HG03521 (cell line): ENCODE results near the gene RFK.
A peak's percentile ranks its signal among the peaks of the same experiment; 100 is the strongest.

Source experiments
- ATAC-seq: cut with Tn5 transposase; IDR thresholded peaks from one replicate; pipeline ENCODE4 v1.9.1; 2021; ENCODE audit warnings: mild to moderate bottlenecking, moderate library complexity; ENCODE audit not compliant: unreplicated experiment

RFK gene

GRCh38 chr9:76413658-76414057, 19.4 kb upstream of the RFK start:
- ATAC-seq, result no peak

GRCh38 chr9:76412638-76413037, 18.4 kb upstream of the RFK start:
- ATAC-seq, result no peak

- ATAC-seq, result no peak
Observed at GRCh38 chr9:76405868-76406267, 11.6 kb upstream of the RFK start.

GRCh38 chr9:76405340-76405739, 11.1 kb upstream of the RFK start:
- no peak for ATAC-seq

GRCh38 chr9:76404401-76404800, 10.2 kb upstream of the RFK start:
- no peak for ATAC-seq

GRCh38 chr9:76403352-76403751, 9.1 kb upstream of the RFK start:
- peak; percentile 83 for ATAC-seq

GRCh38 chr9:76401580-76402354, 7.5 kb upstream of the RFK start:
- ATAC-seq, result no peak

- no peak for ATAC-seq
Observed at GRCh38 chr9:76401176-76401575, 7.0 kb upstream of the RFK start.

- ATAC-seq, result no peak
Observed at GRCh38 chr9:76400534-76401096, 6.4 kb upstream of the RFK start.

GRCh38 chr9:76399856-76400255, 5.6 kb upstream of the RFK start:
- no peak for ATAC-seq

GRCh38 chr9:76396597-76396996, 2.4 kb upstream of the RFK start:
- no peak for ATAC-seq

- no peak for ATAC-seq
Observed at GRCh38 chr9:76396144-76396543, 1.9 kb upstream of the RFK start.

- ATAC-seq, result no peak
Observed at GRCh38 chr9:76395381-76395780, 1.2 kb upstream of the RFK start.

GRCh38 chr9:76394960-76395252, 680 bp upstream of the RFK start:
- peak; percentile 51 for ATAC-seq

GRCh38 chr9:76390656-76391055, 3.6 kb downstream of the RFK start:
- ATAC-seq, result no peak

- no peak for ATAC-seq
Observed at GRCh38 chr9:76379494-76379893, 14.7 kb downstream of the RFK start.

- ATAC-seq, result no peak
Observed at GRCh38 chr9:76378367-76379073, 15.7 kb downstream of the RFK start.

- ATAC-seq, result no peak
Observed at GRCh38 chr9:76377791-76378190, 16.4 kb downstream of the RFK start.

GRCh38 chr9:76374783-76375559, 19.3 kb downstream of the RFK start:
- no peak for ATAC-seq

GRCh38 chr9:76373784-76374474, 20.3 kb downstream of the RFK start:
- no peak for ATAC-seq

- no peak for ATAC-seq
Observed at GRCh38 chr9:76373173-76373783, 20.9 kb downstream of the RFK start.
